Tibial nerve (tissue), 4 donors: ENCODE data around the gene UVSSA. TPM values are rescaled to one million over a fixed set of nuclear protein-coding genes. Genes with fewer than 3 reads are reported as not detected.

ENCODE experiments used
- DNase-seq, 2 donors: peaks; one replicate each; pipeline ENCODE4 v3.0.0-alpha.2; 2019; ENCODE audit warnings: low spot score in 2 of 2
- H3K27ac ChIP-seq, 4 donors: fragments of 200-600 bp; sonication (generic) in 3 of 4; one replicate each; pipeline ENCODE4 v1.5.1; 2017 to 2019; ENCODE audit warnings: mild to moderate bottlenecking in 1 of 4
- H3K27me3 ChIP-seq, 2 donors: fragments of 200-600 bp; sonication (generic) in 1 of 2; one replicate each; pipeline versions ENCODE4 v1.5.1 to v1.6.0; 2017 to 2019
- H3K36me3 ChIP-seq, 3 donors: fragments of 200-600 bp; sonication (generic); one replicate each; pipeline ENCODE4 v1.5.1; 2018 to 2019
- H3K4me1 ChIP-seq, 4 donors: fragments of 200-600 bp; sonication (generic) in 3 of 4; one replicate each; pipeline ENCODE4 v1.5.1; 2017 to 2019
- H3K4me3 ChIP-seq, 4 donors: fragments of 200-600 bp; sonication (generic) in 3 of 4; one replicate each; pipeline ENCODE4 v1.5.1; 2017 to 2019; ENCODE audit warnings: mild to moderate bottlenecking in 1 of 4, moderate library complexity in 1 of 4
- H3K9me3 ChIP-seq, 4 donors: fragments of 200-600 bp; sonication (generic) in 3 of 4; one replicate each; pipeline ENCODE4 v1.5.1; 2017 to 2019
- CTCF ChIP-seq, 5 experiments: fragments of 200-600 bp in 3 of 5; fragments of 450-650 bp in 2 of 5; sonication (generic) in 3 of 5; IDR thresholded peaks; one replicate each; pipeline ENCODE4 v1.5.1; 2016 to 2019; ENCODE audit warnings: antibody characterized with exemption in 5 of 5, mild to moderate bottlenecking in 3 of 5, moderate library complexity in 2 of 5
- EP300 ChIP-seq, 2 donors: sonication (generic); formaldehyde crosslinking; IDR thresholded peaks; one replicate each; pipeline ENCODE4 v1.6.1; 2017; ENCODE audit warnings: antibody characterized with exemption in 2 of 2, mild to moderate bottlenecking in 1 of 2
- POLR2A ChIP-seq, 2 donors: fragments of 450-650 bp; IDR thresholded peaks; one replicate each; pipeline ENCODE4 v1.6.1; 2017; ENCODE audit warnings: antibody characterized with exemption in 2 of 2, mild to moderate bottlenecking in 2 of 2, moderate library complexity in 2 of 2
- WGBS, 2 donors: methylation state at CpG; one replicate each; pipeline ENCODE4 v1.1.5; 2018; 5-methylcytosine and 5-hydroxymethylcytosine counted together
- total RNA-seq, 4 donors: library from RNA; depleted of rRNA; stranded (reverse); fragments of >200 nt; gene quantifications; one replicate each; pipeline ENCODE4 v1.1.0, GENCODE V29; 2016

The UVSSA gene
- total RNA-seq, 4 donors from 2014 or later: 29.8 to 72.0 (median 30.4) TPM

- Histone ChIP-seq H3K4me3 (no peak overlapping the region), H3K27me3 (no peaks in the 10 kb centered on the region), H3K9me3 (no peaks in the 10 kb centered on the region), H3K27ac (no peak overlapping the region), H3K4me1 (no peaks in the 10 kb centered on the region), H3K36me3 (peaks cover 10 to 81% (median 15%) of the 10 kb centered on the region in 3 donors)
- 96 to 97% methylated on average over 38 of the region's 38 CpGs for WGBS, 2 donors
- TF ChIP-seq CTCF (IDR thresholded peaks at IDR 0.05) (no peak), POLR2A (IDR thresholded peaks at IDR 0.05) (no peak), EP300 (IDR thresholded peaks at IDR 0.05) (no peak)
- no peak for DNase-seq
These were observed 8.1 kb upstream of the UVSSA start for GRCh38 chr4:1338752-1339414.

- Histone ChIP-seq H3K36me3 (peaks cover 10 to 75% (median 15%) of the 10 kb centered on the region in 3 donors), H3K27me3 (no peaks in the 10 kb centered on the region), H3K4me3 (no peak overlapping the region), H3K9me3 (no peaks in the 10 kb centered on the region), H3K4me1 (peaks cover 0 to 1% (median 0%) of the 10 kb centered on the region in 4 donors), H3K27ac (no peak overlapping the region)
- DNase-seq: no peak
- TF ChIP-seq CTCF (IDR thresholded peaks at IDR 0.05) (no peak), EP300 (IDR thresholded peaks at IDR 0.05) (no peak), POLR2A (IDR thresholded peaks at IDR 0.05) (no peak)
- WGBS, 2 donors: 96 to 97% methylated on average over 38 of the region's 38 CpGs
These were observed 7.5 kb upstream of the UVSSA start for GRCh38 chr4:1339489-1339888.

- H3K36me3 ChIP-seq: peaks cover 10 to 67% (median 15%) of the 10 kb centered on the region in 3 donors
- peaks cover 0 to 9% (median 0%) of the 10 kb centered on the region in 4 donors for H3K4me1 ChIP-seq
- H3K4me3 ChIP-seq: no peak overlapping the region
- DNase-seq: no peak
- WGBS, 2 donors: 86 to 97% methylated on average over 26 to 29 of the region's 29 CpGs
- TF ChIP-seq CTCF (IDR thresholded peaks at IDR 0.05) (no peak), EP300 (IDR thresholded peaks at IDR 0.05) (no peak), POLR2A (IDR thresholded peaks at IDR 0.05) (no peak)
- H3K27me3 ChIP-seq: no peaks in the 10 kb centered on the region
- no peak overlapping the region for H3K27ac ChIP-seq
- no peaks in the 10 kb centered on the region for H3K9me3 ChIP-seq
These were observed 6.7 kb upstream of the UVSSA start for GRCh38 chr4:1340181-1340747.

- no peak for DNase-seq
- no peaks in the 10 kb centered on the region for H3K27me3 ChIP-seq
- no peaks in the 10 kb centered on the region for H3K9me3 ChIP-seq
- no peak for TF ChIP-seq CTCF (IDR thresholded peaks at IDR 0.05)
- TF ChIP-seq EP300 (IDR thresholded peaks at IDR 0.05): no peak
- no peak for TF ChIP-seq POLR2A (IDR thresholded peaks at IDR 0.05)
- WGBS, 2 donors: 96% methylated on average over 7 to 16 of the region's 20 CpGs
- peaks cover 10 to 63% (median 15%) of the 10 kb centered on the region in 3 donors for H3K36me3 ChIP-seq
- no peak overlapping the region for H3K4me3 ChIP-seq
- H3K4me1 ChIP-seq: peaks cover 0 to 14% (median 0%) of the 10 kb centered on the region in 4 donors
- no peak overlapping the region for H3K27ac ChIP-seq
These were observed 6.1 kb upstream of the UVSSA start for GRCh38 chr4:1340861-1341260.

- Histone ChIP-seq H3K4me1 (peaks cover 0 to 17% (median 0%) of the 10 kb centered on the region in 4 donors), H3K4me3 (no peak overlapping the region), H3K27me3 (no peaks in the 10 kb centered on the region), H3K9me3 (no peaks in the 10 kb centered on the region), H3K36me3 (peaks cover 10 to 51% (median 15%) of the 10 kb centered on the region in 3 donors), H3K27ac (no peak overlapping the region)
- no peak for TF ChIP-seq EP300 (IDR thresholded peaks at IDR 0.05)
- TF ChIP-seq CTCF (IDR thresholded peaks at IDR 0.05): no peak
- TF ChIP-seq POLR2A (IDR thresholded peaks at IDR 0.05): no peak
- WGBS, 2 donors: 96 to 100% methylated on average over 1 of the region's 1 CpG
- DNase-seq: no peak
These were observed 5.0 kb upstream of the UVSSA start for GRCh38 chr4:1342003-1342402.
